ENCODE results near the gene CD101.
A peak's percentile ranks its signal among the peaks of the same experiment; 100 is the strongest.

Gene CD101

GRCh38 chr1:117069220-117069844 is 67.8 kb downstream of the CD101 start:
- TF ChIP-seq, protein P1, sequence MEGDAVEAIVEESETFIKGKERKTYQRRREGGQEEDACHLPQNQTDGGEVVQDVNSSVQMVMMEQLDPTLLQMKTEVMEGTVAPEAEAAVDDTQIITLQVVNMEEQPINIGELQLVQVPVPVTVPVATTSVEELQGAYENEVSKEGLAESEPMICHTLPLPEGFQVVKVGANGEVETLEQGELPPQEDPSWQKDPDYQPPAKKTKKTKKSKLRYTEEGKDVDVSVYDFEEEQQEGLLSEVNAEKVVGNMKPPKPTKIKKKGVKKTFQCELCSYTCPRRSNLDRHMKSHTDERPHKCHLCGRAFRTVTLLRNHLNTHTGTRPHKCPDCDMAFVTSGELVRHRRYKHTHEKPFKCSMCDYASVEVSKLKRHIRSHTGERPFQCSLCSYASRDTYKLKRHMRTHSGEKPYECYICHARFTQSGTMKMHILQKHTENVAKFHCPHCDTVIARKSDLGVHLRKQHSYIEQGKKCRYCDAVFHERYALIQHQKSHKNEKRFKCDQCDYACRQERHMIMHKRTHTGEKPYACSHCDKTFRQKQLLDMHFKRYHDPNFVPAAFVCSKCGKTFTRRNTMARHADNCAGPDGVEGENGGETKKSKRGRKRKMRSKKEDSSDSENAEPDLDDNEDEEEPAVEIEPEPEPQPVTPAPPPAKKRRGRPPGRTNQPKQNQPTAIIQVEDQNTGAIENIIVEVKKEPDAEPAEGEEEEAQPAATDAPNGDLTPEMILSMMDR (IDR thresholded peaks at IDR 0.05; ENCODE audit: insufficient read depth, low read depth, low read length, missing control alignments): no peak
- H3K4me3 ChIP-seq (ENCODE audit: low read length): no peak overlapping the region
- no peak for DNase-seq (ENCODE audit: low read depth)

DNA sequence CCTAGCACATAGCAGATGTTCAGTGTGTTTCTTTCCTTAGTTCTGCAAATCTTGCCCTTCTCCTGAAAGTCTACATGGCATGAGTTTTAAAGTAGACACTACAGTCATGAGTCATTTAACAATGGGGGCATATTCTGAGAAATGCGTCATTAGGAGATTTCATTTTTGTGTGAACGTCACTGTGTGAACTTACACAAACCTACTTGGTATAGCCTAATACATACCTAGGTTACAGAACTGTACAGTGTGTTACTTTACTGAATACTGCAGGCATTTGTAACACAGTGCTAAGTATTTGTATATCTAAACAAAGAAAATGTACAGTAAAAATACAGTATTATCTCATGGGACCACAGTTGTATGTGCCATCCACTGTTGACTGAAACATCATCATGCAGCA is 68.6 kb downstream of the CD101 start:
- TF ChIP-seq, protein P1 (IDR thresholded peaks at IDR 0.05; ENCODE audit: insufficient read depth, low read depth, low read length, missing control alignments): no peak
- no peak for DNase-seq (ENCODE audit: low read depth)

GRCh38 chr1:117076648-117077047 is 75.1 kb downstream of the CD101 start:
- no peak for DNase-seq (ENCODE audit: low read depth)
- H3K4me3 ChIP-seq (ENCODE audit: low read length): no peak overlapping the region
- TF ChIP-seq, protein P1 (IDR thresholded peaks at IDR 0.05; ENCODE audit: insufficient read depth, low read depth, low read length, missing control alignments): no peak

More for the DNA sequence above, 68.6 kb downstream of the CD101 start:
- no peak overlapping the region for H3K4me3 ChIP-seq (ENCODE audit: low read length)

- no peak overlapping the region for H3K4me3 ChIP-seq (ENCODE audit: low read length)
- peak; percentile 99 for DNase-seq (ENCODE audit: low read depth)
- TF ChIP-seq, protein P1 (IDR thresholded peaks at IDR 0.05; ENCODE audit: insufficient read depth, low read depth, low read length, missing control alignments): no peak
These were observed 75.7 kb downstream of the CD101 start for GRCh38 chr1:117077267-117077666.

DNA sequence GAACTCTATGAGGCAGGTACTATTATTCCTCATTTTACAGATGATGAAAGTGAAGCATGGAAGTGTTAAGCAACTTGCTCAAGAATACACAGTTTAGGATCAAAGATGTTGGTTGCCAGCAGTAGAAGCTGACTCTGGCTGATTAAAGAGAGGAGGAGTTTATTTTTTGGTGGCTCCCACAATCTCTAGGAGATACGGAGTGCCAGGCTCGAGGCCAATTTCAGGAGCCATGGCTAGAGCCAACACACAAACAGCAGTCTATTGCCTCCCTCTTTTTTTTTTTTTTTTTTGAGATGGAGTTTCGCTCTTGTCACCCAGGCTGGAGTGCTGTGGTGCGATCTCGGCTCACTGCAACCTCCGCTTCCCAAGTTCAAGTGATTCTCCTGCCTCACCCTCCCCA is 78.2 kb downstream of the CD101 start:
- TF ChIP-seq, protein P1 (IDR thresholded peaks at IDR 0.05; ENCODE audit: insufficient read depth, low read depth, low read length, missing control alignments): no peak
- no peak for DNase-seq (ENCODE audit: low read depth)
- H3K4me3 ChIP-seq (ENCODE audit: low read length): no peak overlapping the region

- H3K4me3 ChIP-seq (ENCODE audit: low read length): no peak overlapping the region
- TF ChIP-seq, protein P1 (IDR thresholded peaks at IDR 0.05; ENCODE audit: insufficient read depth, low read depth, low read length, missing control alignments): no peak
- DNase-seq (ENCODE audit: low read depth): no peak
These were observed 82.7 kb downstream of the CD101 start for GRCh38 chr1:117084231-117084630.
